SU-DHL-6 (cell line): ENCODE results near the gene MAP4K3.

ENCODE experiments used
- H2AFZ ChIP-seq: fragments of 200-600 bp; sonication (generic); 2 replicates; pipeline ENCODE4 v1.6.1; 2014; ENCODE audit warnings: low read depth, mild to moderate bottlenecking, moderate library complexity, mixed read lengths, antibody characterized with exemption, low read length; ENCODE audit not compliant: severe bottlenecking
- H3F3A ChIP-seq: fragments of 200-600 bp; shearing (Covaris generic); 2 replicates; pipeline ENCODE4 v1.6.0; 2016; ENCODE audit warnings: antibody characterized with exemption, mild to moderate bottlenecking; ENCODE audit not compliant: insufficient read depth
- H3K27ac ChIP-seq: fragments of 200-600 bp; sonication (generic); 2 replicates; pipeline ENCODE4 v1.5.1; 2016; ENCODE audit warnings: low read depth, mild to moderate bottlenecking, low read length, moderate library complexity, mixed read lengths
- H3K27me3 ChIP-seq: fragments of 200-600 bp; sonication (generic), shearing (Covaris generic); 2 replicates; pipeline ENCODE4 v1.6.0; 2014; ENCODE audit warnings: mild to moderate bottlenecking, low read length
- H3K36me3 ChIP-seq: fragments of 200-600 bp; sonication (generic); 2 replicates; pipeline ENCODE4 v1.6.1; 2014; ENCODE audit warnings: mild to moderate bottlenecking, low read length, mixed read lengths
- H3K4me2 ChIP-seq: fragments of 300-600, 200-600 bp; shearing (Covaris generic), sonication (generic); 2 replicates; pipeline ENCODE4 v1.6.0; 2014; ENCODE audit warnings: low read length, low read depth, mild to moderate bottlenecking; ENCODE audit not compliant: poor library complexity, severe bottlenecking
- H3K4me3 ChIP-seq: fragments of 200-600 bp; sonication (generic); 2 replicates; pipeline ENCODE4 v1.5.1; 2014; ENCODE audit warnings: antibody characterized with exemption, low read length, mild to moderate bottlenecking, mixed read lengths; ENCODE audit not compliant: insufficient read depth, poor library complexity, severe bottlenecking
- H3K79me2 ChIP-seq: fragments of 200-600 bp; sonication (generic); 2 replicates; pipeline ENCODE4 v1.6.1; 2014; ENCODE audit warnings: mild to moderate bottlenecking, low read length, moderate library complexity; ENCODE audit not compliant: insufficient read depth
- H3K9ac ChIP-seq: fragments of 200-600 bp; sonication (generic); 2 replicates; pipeline ENCODE4 v1.7.0; 2014; ENCODE audit warnings: mild to moderate bottlenecking, low read length
- H3K9me2 ChIP-seq: fragments of 200-600 bp; sonication (generic); replicated peaks from 2 replicates; pipeline ENCODE4 v1.6.1; 2014; ENCODE audit warnings: low read length; ENCODE audit not compliant: insufficient read depth
- H3K9me3 ChIP-seq: fragments of 200-600 bp; sonication (generic); 2 replicates; pipeline ENCODE4 v1.6.1; 2014; ENCODE audit warnings: low read length, mixed read lengths; ENCODE audit not compliant: insufficient read depth
- H4K20me1 ChIP-seq: fragments of 200-600 bp; sonication (generic); 2 replicates; pipeline ENCODE4 v1.6.1; 2014; ENCODE audit warnings: low read depth, mild to moderate bottlenecking, antibody characterized with exemption, low read length, moderate library complexity, mixed read lengths
- EZH2phosphoT487 ChIP-seq: fragments of 200-600 bp; sonication (generic), shearing (Covaris generic); conservative IDR thresholded peaks from 2 replicates; pipeline ENCODE4 v1.6.1; 2018; ENCODE audit warnings: mild to moderate bottlenecking, antibody characterized with exemption, low read length, moderate library complexity, mixed read lengths
- TF ChIP-seq, protein P1 (sequence below): fragments of 200-600 bp; sonication (generic); IDR thresholded peaks from one replicate; pipeline ENCODE4 v1.5.1; 2017; ENCODE audit warnings: antibody characterized with exemption, mild to moderate bottlenecking, low read length, moderate library complexity; ENCODE audit not compliant: insufficient read depth, poor library complexity, severe bottlenecking

Gene MAP4K3

DNA sequence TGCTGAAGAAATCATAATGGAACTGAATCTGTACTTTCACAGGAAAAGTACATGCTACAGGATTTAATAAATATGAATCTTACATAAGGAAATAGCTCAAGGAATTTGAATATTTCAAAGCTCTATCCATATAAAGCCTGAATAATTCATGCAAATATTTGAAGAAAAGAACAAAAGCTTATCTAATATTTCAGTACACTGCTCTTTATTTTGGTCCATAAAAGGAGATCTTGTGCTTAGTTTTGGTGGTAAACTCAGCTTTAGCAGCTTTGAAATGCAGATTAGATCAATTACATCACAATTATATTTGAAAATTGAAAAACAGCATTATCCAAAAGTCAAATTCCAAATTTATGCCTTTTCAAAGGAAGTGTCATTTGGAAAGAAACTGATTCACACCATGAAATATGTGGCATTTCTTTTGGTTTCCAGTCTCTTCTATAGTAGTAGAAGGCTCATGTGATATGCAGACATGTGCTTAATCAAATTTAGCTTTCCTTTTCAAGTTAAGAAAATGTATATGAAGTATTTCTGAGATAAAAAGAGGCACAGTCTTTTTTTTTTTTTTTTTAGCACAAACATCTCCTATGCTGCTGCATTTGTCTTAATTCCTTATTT is 42.1 kb upstream of the MAP4K3 start:
- TF ChIP-seq, protein P1, sequence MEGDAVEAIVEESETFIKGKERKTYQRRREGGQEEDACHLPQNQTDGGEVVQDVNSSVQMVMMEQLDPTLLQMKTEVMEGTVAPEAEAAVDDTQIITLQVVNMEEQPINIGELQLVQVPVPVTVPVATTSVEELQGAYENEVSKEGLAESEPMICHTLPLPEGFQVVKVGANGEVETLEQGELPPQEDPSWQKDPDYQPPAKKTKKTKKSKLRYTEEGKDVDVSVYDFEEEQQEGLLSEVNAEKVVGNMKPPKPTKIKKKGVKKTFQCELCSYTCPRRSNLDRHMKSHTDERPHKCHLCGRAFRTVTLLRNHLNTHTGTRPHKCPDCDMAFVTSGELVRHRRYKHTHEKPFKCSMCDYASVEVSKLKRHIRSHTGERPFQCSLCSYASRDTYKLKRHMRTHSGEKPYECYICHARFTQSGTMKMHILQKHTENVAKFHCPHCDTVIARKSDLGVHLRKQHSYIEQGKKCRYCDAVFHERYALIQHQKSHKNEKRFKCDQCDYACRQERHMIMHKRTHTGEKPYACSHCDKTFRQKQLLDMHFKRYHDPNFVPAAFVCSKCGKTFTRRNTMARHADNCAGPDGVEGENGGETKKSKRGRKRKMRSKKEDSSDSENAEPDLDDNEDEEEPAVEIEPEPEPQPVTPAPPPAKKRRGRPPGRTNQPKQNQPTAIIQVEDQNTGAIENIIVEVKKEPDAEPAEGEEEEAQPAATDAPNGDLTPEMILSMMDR: no peak
- no peak for TF ChIP-seq EZH2phosphoT487
- Histone ChIP-seq H3K9ac (no peak overlapping the region), H3K27me3 (no peaks in the 10 kb centered on the region), H3K9me3 (no peaks in the 10 kb centered on the region), H3K27ac (no peak overlapping the region), H3K79me2 (no peaks in the 10 kb centered on the region), H3F3A (no peaks in the 10 kb centered on the region), H3K4me2 (no peak overlapping the region), H4K20me1 (no peaks in the 10 kb centered on the region), H3K36me3 (no peaks in the 10 kb centered on the region), H3K4me3 (no peak overlapping the region), H3K9me2 (no peaks in the 10 kb centered on the region), H2AFZ (no peak overlapping the region)

DNA sequence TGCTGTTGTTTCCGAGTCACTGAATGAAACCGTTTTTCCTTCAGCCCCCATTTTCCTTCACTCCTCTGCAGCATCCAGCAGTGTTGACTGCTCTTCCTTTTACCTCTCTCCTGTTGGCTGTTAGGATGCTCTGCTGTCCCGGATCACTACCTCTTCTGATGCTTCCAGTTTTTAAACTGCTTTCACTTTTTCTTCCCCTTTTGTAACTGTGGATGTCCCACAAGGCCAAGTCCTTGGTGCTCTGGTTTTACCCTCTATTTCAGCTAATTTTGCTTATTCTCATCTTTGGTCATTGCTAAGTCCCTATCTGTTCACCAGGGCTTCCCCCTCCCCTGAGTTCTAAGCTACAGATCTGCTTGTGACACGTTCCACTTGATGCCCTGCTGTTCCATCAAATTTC is 39.4 kb upstream of the MAP4K3 start:
- no peak overlapping the region for H3K9ac ChIP-seq
- H3K79me2 ChIP-seq: no peaks in the 10 kb centered on the region
- H3K4me3 ChIP-seq: peak overlapping the region; percentile 0
- H3F3A ChIP-seq: no peaks in the 10 kb centered on the region
- no peak overlapping the region for H3K27ac ChIP-seq
- H3K36me3 ChIP-seq: no peaks in the 10 kb centered on the region
- no peaks in the 10 kb centered on the region for H3K9me3 ChIP-seq
- H3K27me3 ChIP-seq: no peaks in the 10 kb centered on the region
- H2AFZ ChIP-seq: peak overlapping the region; percentile 66
- H3K9me2 ChIP-seq: no peaks in the 10 kb centered on the region
- TF ChIP-seq EZH2phosphoT487: no peak
- TF ChIP-seq, protein P1: no peak
- H3K4me2 ChIP-seq: peak overlapping the region; percentile 50
- no peaks in the 10 kb centered on the region for H4K20me1 ChIP-seq

DNA sequence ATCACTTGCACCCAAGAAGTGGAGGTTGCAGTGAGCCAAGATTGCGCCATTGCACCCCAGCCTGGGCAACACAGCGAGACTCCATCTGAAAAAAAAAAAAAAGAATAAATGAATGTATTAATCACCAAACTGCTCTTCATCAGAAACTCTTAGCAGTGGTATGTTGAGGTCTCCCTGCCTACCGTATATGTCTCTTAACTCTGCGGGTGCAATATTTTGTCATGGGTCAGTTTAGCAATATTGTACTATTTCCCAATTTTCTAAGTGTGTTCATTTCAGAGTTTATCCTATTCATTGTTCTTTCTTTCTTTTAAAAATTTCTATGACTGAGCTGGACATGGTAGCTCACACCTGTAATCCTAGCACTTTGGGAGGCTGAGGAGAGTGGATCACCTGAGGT is 37.9 kb upstream of the MAP4K3 start:
- Histone ChIP-seq H3K9me3 (no peaks in the 10 kb centered on the region), H3K27ac (no peak overlapping the region), H3K79me2 (no peaks in the 10 kb centered on the region), H3K36me3 (no peaks in the 10 kb centered on the region), H3K9ac (no peak overlapping the region), H4K20me1 (no peaks in the 10 kb centered on the region), H3K4me3 (no peak overlapping the region), H3K4me2 (no peak overlapping the region), H2AFZ (no peak overlapping the region), H3F3A (no peaks in the 10 kb centered on the region), H3K9me2 (no peaks in the 10 kb centered on the region), H3K27me3 (no peaks in the 10 kb centered on the region)
- TF ChIP-seq, protein P1: no peak
- no peak for TF ChIP-seq EZH2phosphoT487
